Measurements from ENCODE around the gene SAA1. TPM values are rescaled to one million over a fixed set of nuclear protein-coding genes. Genes with fewer than 3 reads are reported as not detected.

Gene SAA1
- total and polyA plus RNA-seq, 11 donors = 1.4 to 8.6 (median 4.4) TPM; not detected in 5

- Histone ChIP-seq H3K36me3 (no peaks in the 10 kb centered on the region), H3K4me3 (no peak overlapping the region), H3K27me3 (peaks cover 0 to 20% (median 0%) of the 10 kb centered on the region in 9 donors), H3K4me1 (no peaks in the 10 kb centered on the region), H3K9me3 (no peaks in the 10 kb centered on the region), H3K27ac (no peak overlapping the region)
- TF ChIP-seq CTCF (IDR thresholded peaks at IDR 0.05) = no peak
- TF ChIP-seq POLR2A (IDR thresholded peaks at IDR 0.05) = no peak
- DNase-seq = no peak
- intact Hi-C loops (cut with DNase I) = no loop called here
- WGBS, 4 donors = 56 to 62% (median 57%) methylated on average over 8 of the region's 8 CpGs
- ATAC-seq = no peak
Observed at GRCh38 chr11:18235394-18236334, 30.4 kb upstream of the SAA1 start.

GRCh38 chr11:18236664-18237356 is 29.3 kb upstream of the SAA1 start, which contains the start of gene SAA4:
SAA4 (minus strand) TSS chr11:18236802; CDS start chr11:18235926, 876 bp downstream.
- DNase-seq (no peak), ATAC-seq (no peak)
- WGBS, 4 donors = 63 to 71% (median 69%) methylated on average over 2 of the region's 2 CpGs

GRCh38 chr11:18239655-18240054 is 26.4 kb upstream of the SAA1 start:
- no peaks in the 10 kb centered on the region for H3K36me3 ChIP-seq
- TF ChIP-seq CTCF (IDR thresholded peaks at IDR 0.05) (no peak), POLR2A (IDR thresholded peaks at IDR 0.05) (no peak)
- no peak for ATAC-seq
- no peak overlapping the region for H3K27ac ChIP-seq
- intact Hi-C loops (cut with DNase I) = loop anchor here in 1 of 10 donors (10.0 kb wide), 1 partner anchor 495 kb away; no protein-coding TSS in a partner anchor
- no peak overlapping the region for H3K4me3 ChIP-seq
- no peaks in the 10 kb centered on the region for H3K9me3 ChIP-seq
- H3K27me3 ChIP-seq = peaks cover 0 to 25% (median 0%) of the 10 kb centered on the region in 9 donors
- no peaks in the 10 kb centered on the region for H3K4me1 ChIP-seq
- no peak for DNase-seq
- 82 to 88% (median 84%) methylated on average over 1 of the region's 1 CpG for WGBS, 4 donors

More at GRCh38 chr11:18236664-18237356, 29.3 kb upstream of the SAA1 start, which contains the start of gene SAA4:
- intact Hi-C loops (cut with DNase I) = no loop called here
- Histone ChIP-seq H3K9me3 (no peaks in the 10 kb centered on the region), H3K4me3 (no peak within 1 kb of the TSS), H3K27ac (no peak within 1 kb of the TSS), H3K4me1 (no peaks in the 10 kb centered on the region), H3K36me3 (no peaks in the 10 kb centered on the region), H3K27me3 (peaks cover 0 to 20% (median 0%) of the 10 kb centered on the region in 9 donors)
- TF ChIP-seq CTCF (IDR thresholded peaks at IDR 0.05) (no peak), POLR2A (IDR thresholded peaks at IDR 0.05) (no peak)
